Neural progenitor cell (in vitro differentiated cells): ENCODE measurements around the gene PCSK6. TPM values are rescaled to one million over a fixed set of nuclear protein-coding genes. Genes with fewer than 3 reads are reported as not detected.
A peak's percentile ranks its signal among the peaks of the same experiment; 100 is the strongest.

Experiments used
- DNase-seq: peaks from one replicate; pipeline ENCODE4 v3.0.0-alpha.2; 2016; ENCODE audit warnings: low spot score
- H2AFZ ChIP-seq: fragments of 200-600 bp; sonication (generic); replicated peaks from 2 replicates; pipeline ENCODE4 v1.6.1; 2016; ENCODE audit warnings: antibody characterized with exemption
- H3F3A ChIP-seq: fragments of 200-600 bp; sonication (generic); 2 replicates; pipeline ENCODE4 v1.6.1; 2016; ENCODE audit warnings: antibody characterized with exemption, low read depth
- H3K27ac ChIP-seq: fragments of 200-600 bp; sonication (generic); 2 replicates; pipeline ENCODE4 v1.5.1; 2016; ENCODE audit warnings: mild to moderate bottlenecking
- H3K27me3 ChIP-seq: fragments of 200-600 bp; sonication (generic); 2 replicates; pipeline ENCODE4 v1.6.1; 2016; ENCODE audit warnings: mild to moderate bottlenecking, moderate library complexity
- H3K36me3 ChIP-seq: fragments of 200-600 bp; sonication (generic); 2 replicates; pipeline ENCODE4 v1.5.1; 2016
- H3K4me1 ChIP-seq: fragments of 200-600 bp; sonication (generic); 2 replicates; pipeline ENCODE4 v1.6.1; 2016; ENCODE audit warnings: mixed run types
- H3K4me2 ChIP-seq: fragments of 200-600 bp; sonication (generic); 2 replicates; pipeline ENCODE4 v1.6.1; 2016
- H3K4me3 ChIP-seq: fragments of 200-600 bp; sonication (generic); 2 replicates; pipeline ENCODE4 v1.5.1; 2016
- H3K79me2 ChIP-seq: fragments of 200-600 bp; sonication (generic); 2 replicates; pipeline ENCODE4 v1.6.1; 2016; ENCODE audit warnings: low read depth
- H3K9ac ChIP-seq: fragments of 200-600 bp; sonication (generic); 2 replicates; pipeline ENCODE4 v1.6.1; 2016
- H3K9me3 ChIP-seq: fragments of 200-600 bp; sonication (generic); 2 replicates; pipeline ENCODE4 v1.5.1; 2016; ENCODE audit warnings: low read depth
- H4K20me1 ChIP-seq: fragments of 200-600 bp; sonication (generic); 2 replicates; pipeline ENCODE4 v1.6.1; 2016; ENCODE audit warnings: low read depth
- H3K27ac Mint-ChIP-seq: 3 replicates; pipeline ENCODE4 v1.8.0; 2021; ENCODE audit warnings: mixed read lengths
- H3K27me3 Mint-ChIP-seq: 2 replicates; pipeline ENCODE4 v1.8.0; 2022; ENCODE audit warnings: low read depth, mild to moderate bottlenecking, inconsistent platforms, moderate library complexity, mixed read lengths; ENCODE audit not compliant: insufficient read depth
- H3K36me3 Mint-ChIP-seq: 3 replicates; pipeline ENCODE4 v1.8.0; 2021; ENCODE audit warnings: mixed read lengths
- H3K4me1 Mint-ChIP-seq: 3 replicates; pipeline ENCODE4 v1.8.0; 2021; ENCODE audit warnings: mixed read lengths
- H3K4me3 Mint-ChIP-seq: 3 replicates; pipeline ENCODE4 v1.8.0; 2021; ENCODE audit warnings: mild to moderate bottlenecking, moderate library complexity, mixed read lengths
- H3K9me3 Mint-ChIP-seq: 3 replicates; pipeline ENCODE4 v1.8.0; 2020; ENCODE audit warnings: mixed read lengths
- EZH2 ChIP-seq: fragments of 200-600 bp; sonication (generic); IDR thresholded peaks from 2 replicates; pipeline ENCODE4 v1.6.1; 2017; ENCODE audit warnings: antibody characterized with exemption, mild to moderate bottlenecking, moderate library complexity
- EZH2phosphoT487 ChIP-seq: fragments of 200-600 bp; sonication (generic); IDR thresholded peaks from 2 replicates; pipeline ENCODE4 v1.6.1; 2017; ENCODE audit warnings: antibody characterized with exemption
- total RNA-seq: library from RNA; depleted of rRNA; stranded (reverse); fragments of >200 nt; gene quantifications from 2 replicates; pipeline ENCODE4 v1.2.3, GENCODE V29; 2015; ENCODE audit warnings: low replicate concordance
- TF ChIP-seq, protein P1 (sequence below): fragments of 200-600 bp; sonication (generic); IDR thresholded peaks from 2 replicates; pipeline ENCODE4 v1.5.1; 2017; ENCODE audit warnings: antibody characterized with exemption, mild to moderate bottlenecking

The PCSK6 gene
- total RNA-seq, 1 donor from 2014 or later: 1.9 TPM

DNA sequence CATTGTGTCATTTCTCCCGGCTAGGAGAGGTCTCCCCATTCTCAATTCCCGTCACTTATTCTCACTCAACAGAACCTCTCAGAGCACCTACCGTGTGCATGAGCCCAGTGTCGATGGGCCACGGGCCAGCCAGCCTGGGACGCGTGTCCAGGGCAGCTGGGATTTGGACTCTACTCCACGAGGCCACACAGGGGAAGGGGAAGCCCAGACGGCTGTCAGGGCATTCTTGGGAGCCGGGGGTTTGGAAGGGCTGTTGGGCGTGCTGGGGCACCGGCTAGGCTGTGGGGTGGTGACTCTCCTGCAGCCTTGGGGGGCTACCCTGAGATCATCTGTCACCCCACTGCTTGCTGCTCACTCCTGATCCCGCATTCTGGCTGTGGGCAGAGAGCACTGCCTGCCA, 41.7 kb upstream of the PCSK6 start:
- Histone ChIP-seq H3K9ac (no peak overlapping the region), H3K4me1 (peaks cover 12% of the 10 kb centered on the region), H3F3A (no peaks in the 10 kb centered on the region), H3K4me2 (no peak overlapping the region), H3K27ac (no peak overlapping the region), H3K27me3 (no peaks in the 10 kb centered on the region), H3K9me3 (no peaks in the 10 kb centered on the region), H3K79me2 (no peaks in the 10 kb centered on the region), H3K4me3 (no peak overlapping the region), H4K20me1 (no peaks in the 10 kb centered on the region), H3K36me3 (no peaks in the 10 kb centered on the region), H2AFZ (no peak overlapping the region)
- Mint-ChIP-seq H3K36me3 (no peaks in the 10 kb centered on the region), H3K9me3 (no peaks in the 10 kb centered on the region), H3K4me3 (no peak overlapping the region), H3K27ac (peak overlapping the region; percentile 66), H3K27me3 (peaks cover 4% of the 10 kb centered on the region), H3K4me1 (peaks cover 19% of the 10 kb centered on the region)
- TF ChIP-seq EZH2 (no peak), EZH2phosphoT487 (no peak)
- TF ChIP-seq, protein P1, sequence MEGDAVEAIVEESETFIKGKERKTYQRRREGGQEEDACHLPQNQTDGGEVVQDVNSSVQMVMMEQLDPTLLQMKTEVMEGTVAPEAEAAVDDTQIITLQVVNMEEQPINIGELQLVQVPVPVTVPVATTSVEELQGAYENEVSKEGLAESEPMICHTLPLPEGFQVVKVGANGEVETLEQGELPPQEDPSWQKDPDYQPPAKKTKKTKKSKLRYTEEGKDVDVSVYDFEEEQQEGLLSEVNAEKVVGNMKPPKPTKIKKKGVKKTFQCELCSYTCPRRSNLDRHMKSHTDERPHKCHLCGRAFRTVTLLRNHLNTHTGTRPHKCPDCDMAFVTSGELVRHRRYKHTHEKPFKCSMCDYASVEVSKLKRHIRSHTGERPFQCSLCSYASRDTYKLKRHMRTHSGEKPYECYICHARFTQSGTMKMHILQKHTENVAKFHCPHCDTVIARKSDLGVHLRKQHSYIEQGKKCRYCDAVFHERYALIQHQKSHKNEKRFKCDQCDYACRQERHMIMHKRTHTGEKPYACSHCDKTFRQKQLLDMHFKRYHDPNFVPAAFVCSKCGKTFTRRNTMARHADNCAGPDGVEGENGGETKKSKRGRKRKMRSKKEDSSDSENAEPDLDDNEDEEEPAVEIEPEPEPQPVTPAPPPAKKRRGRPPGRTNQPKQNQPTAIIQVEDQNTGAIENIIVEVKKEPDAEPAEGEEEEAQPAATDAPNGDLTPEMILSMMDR: no peak
- DNase-seq: no peak

DNA sequence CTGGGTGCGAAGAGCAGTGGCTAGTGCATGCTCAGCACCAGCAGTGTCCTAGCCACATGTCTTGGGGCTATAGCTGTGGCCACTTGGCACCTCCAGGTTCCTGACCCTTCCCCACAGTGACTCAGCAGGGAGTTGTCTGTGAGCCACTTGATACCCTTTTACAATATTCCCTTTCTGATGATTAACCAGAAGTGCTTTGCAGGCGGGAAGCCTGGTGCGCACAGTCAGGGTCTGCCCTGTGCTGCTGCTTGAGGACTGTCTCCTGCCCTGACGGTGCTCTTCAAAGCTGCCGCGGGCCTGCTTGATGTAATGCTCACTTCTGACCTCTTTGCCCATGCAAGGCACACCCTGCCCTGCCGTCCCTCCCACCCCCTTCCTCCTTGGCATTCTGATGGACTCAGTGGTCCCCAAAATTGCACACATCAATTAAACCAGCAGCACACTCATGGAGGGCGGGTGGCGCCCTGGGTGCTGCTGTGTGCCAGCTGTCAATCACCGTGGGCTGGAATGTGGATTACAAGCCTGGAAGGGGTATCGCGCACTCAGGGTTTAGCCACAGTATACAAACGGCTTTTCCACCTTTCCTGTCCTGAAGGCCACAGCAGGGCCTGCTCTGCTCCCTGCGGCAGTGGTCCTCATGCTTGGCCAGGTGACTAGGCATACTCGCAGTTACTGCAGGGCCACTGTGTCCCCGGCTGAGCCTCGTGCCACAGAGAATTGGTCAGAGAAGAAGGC, 40.9 kb upstream of the PCSK6 start:
- Histone ChIP-seq H2AFZ (no peak overlapping the region), H3K4me3 (no peak overlapping the region), H3F3A (no peaks in the 10 kb centered on the region), H3K4me2 (no peak overlapping the region), H3K9me3 (no peaks in the 10 kb centered on the region), H3K79me2 (no peaks in the 10 kb centered on the region), H3K27ac (no peak overlapping the region), H3K9ac (no peak overlapping the region), H3K27me3 (no peaks in the 10 kb centered on the region), H3K36me3 (no peaks in the 10 kb centered on the region), H4K20me1 (no peaks in the 10 kb centered on the region), H3K4me1 (peaks cover 12% of the 10 kb centered on the region)
- no peak overlapping the region for H3K4me3 Mint-ChIP-seq
- no peak for TF ChIP-seq EZH2
- no peak for TF ChIP-seq EZH2phosphoT487
- TF ChIP-seq, protein P1: no peak
- no peaks in the 10 kb centered on the region for H3K36me3 Mint-ChIP-seq
- peaks cover 4% of the 10 kb centered on the region for H3K27me3 Mint-ChIP-seq
- no peak overlapping the region for H3K27ac Mint-ChIP-seq
- no peaks in the 10 kb centered on the region for H3K9me3 Mint-ChIP-seq
- DNase-seq: peak; percentile 33
- H3K4me1 Mint-ChIP-seq: peaks cover 19% of the 10 kb centered on the region

DNA sequence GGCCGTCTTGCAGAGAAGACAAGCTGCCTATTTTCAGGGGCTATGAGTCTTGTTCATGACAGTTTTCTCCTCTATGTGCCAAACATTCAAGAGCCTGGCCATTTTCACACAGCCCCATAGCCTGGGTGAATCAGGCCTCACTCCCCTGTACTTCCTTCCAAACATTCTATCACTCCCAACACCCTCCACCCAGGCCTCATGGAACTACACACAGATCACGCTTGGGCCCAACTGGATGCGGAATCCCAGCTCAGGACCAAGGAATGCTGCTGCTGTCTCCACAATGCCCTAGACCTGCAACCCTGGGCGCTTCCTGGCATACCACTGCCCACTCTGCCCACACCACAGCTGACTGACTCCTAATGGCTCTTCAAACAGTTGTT, 39.4 kb upstream of the PCSK6 start:
- TF ChIP-seq, protein P1: no peak
- Histone ChIP-seq H3K79me2 (no peaks in the 10 kb centered on the region), H2AFZ (no peak overlapping the region), H3K4me1 (peaks cover under 1% of the 10 kb centered on the region), H3K27me3 (no peaks in the 10 kb centered on the region), H3K27ac (no peak overlapping the region), H3F3A (no peaks in the 10 kb centered on the region), H3K4me2 (no peak overlapping the region), H4K20me1 (no peaks in the 10 kb centered on the region), H3K9ac (no peak overlapping the region), H3K36me3 (no peaks in the 10 kb centered on the region), H3K4me3 (no peak overlapping the region), H3K9me3 (no peaks in the 10 kb centered on the region)
- Mint-ChIP-seq H3K27ac (peak overlapping the region; percentile 85), H3K9me3 (no peaks in the 10 kb centered on the region), H3K4me3 (no peak overlapping the region), H3K36me3 (no peaks in the 10 kb centered on the region), H3K27me3 (peaks cover 4% of the 10 kb centered on the region), H3K4me1 (peaks cover 10% of the 10 kb centered on the region)
- DNase-seq: no peak
